ENCODE data around the gene LRMDA.

The LRMDA gene

DNA sequence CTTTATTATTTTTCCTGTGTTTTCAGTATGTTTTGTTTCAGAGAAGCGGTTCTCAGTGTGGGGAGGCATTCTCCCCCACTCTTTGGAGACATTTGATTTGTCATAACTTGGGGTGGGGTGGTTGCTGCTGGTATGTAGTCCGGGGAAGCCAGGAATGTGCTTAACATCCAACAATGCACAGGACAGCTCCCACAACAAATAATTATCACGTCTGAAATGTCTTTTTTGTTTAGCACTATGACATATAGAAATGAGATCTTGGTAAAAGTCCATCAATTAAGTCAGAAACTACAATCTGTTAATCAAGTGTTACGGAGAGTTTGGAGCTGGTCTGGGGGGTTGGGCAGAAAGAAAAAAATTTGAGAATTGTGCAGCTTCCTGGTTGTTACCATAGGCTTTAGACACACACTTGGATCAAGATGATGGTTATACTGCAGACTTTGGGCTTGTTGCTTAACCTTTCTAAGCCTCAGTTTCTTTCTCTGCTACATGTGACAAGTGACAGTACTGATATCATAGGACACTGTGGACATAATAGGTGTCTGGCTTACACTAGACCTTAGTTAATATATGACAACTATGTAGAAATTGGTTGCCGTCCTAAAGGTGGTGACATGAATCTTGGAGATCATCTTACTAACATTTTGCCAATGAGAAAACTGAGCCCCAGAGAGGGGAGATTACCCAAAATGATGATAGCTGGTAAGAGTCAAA is 113.7 kb downstream of the LRMDA start:
- DNase-seq, result no peak

DNA sequence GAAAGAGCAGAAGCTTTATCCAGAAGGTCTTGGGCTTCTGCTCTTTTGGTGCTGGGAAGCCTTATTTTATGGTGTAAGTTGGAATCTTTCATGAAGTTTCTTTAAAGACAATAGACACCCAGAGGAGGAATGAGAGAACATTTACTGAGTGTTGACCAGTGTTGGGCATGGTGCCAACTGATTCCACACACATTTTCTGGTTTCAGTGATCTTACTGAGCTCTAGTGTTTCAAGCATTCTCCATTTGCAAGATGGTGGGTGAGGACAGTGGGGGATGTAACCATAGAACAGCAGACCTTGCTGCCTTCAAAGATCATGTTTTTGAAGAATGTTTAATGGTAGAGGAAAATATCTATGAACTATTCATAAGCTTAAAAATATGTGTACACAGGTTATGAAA is 114.6 kb downstream of the LRMDA start:
- no peak for DNase-seq

DNA sequence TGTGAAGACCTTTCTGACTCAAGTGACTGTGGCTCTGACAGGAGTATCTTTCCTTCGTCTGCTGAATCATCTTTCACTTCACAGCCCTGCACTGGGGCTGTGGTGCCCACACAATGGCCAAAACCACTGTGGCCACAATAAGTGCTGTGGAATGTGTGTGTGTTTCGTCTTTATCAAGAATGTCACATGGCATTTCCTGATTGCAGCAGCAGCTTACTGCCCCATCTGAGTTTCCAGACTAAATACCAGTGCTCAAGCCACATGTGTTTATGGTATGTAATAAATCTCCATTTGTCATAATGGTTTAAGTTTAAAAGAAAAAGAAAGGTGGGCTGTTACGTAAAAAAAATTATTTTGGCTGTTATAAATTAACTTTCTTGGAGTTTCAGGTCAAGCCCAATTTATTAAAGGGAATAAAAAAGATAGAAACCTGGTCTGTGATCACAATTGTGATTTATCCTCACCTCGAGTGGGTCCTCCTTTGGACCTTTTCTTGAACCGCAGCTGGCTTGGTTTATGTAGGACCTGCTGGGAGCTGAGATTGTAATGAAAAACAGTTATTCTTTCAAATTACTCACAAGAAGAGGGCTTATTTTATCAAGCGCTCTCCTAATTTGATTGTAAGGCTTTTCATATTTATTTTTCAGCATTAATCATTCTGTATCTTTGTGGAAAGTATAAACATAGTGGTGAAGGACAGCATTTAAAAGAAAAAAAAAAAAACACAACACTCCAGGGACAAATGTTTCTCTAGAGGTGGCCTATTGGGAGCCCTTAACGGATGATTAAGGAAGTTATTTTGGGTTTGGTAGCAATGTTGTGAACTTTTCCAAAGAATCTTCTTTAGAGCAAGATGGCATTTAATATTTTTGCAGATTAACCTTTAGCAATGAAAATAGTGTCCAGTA is 116.2 kb downstream of the LRMDA start:
- DNase-seq, result no peak

DNA sequence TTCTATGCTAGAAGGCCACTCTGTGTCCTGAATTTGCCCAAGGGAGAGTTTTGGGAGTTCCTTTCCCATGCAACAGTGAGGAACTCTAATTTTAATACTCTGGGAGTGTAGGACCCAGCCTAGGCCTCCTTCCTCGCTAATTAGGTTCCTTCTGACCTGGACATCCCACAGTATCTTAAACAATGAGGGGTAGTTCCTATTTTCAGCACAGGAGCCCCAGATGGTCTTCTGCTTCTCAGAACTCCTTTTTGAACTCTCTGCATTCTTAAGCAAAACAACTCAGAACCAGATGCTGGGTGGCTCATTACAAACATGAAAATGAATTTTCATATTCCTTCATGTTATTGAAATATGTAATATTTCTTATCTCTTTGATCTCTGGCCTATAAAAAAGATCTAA is 116.9 kb downstream of the LRMDA start:
- no peak for DNase-seq

DNA sequence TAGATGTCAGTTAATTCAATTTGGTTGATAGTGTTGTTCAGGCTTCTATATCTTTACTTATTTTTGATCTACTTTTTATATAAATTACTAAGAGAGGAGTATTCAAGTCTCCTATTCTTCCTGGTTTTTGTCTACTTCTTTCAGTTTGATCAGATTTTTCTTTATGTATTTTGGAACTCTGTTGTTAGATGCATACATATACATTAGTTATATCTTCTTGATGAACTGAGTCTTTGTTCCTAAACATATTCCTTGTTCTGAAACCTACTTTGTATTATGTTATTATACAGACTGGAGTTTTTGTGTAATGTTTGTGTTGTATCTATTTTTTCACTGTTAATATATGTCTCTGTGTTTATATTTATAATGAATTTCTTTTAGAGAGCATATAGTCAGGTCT is 118.8 kb downstream of the LRMDA start:
- DNase-seq, result no peak

DNA sequence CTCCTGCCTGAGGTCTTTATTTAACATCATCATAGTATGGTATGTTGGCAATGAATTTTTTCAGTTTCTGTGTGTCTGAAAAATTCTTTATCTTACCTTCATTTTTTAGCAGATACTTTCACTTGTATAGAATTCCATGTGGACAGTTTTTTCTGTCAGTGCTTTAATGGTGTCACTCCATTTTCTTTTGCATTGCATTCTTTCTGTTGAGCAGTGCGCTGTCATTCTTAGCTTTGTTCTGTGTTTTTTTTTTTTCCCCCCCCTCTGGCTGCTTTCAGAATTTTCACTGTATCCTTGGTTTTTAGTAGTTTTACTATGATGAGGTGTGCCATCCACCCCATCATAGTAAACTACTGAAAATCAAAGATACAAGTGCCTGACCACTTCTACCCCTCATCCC is 120.7 kb downstream of the LRMDA start:
- DNase-seq, result no peak

DNA sequence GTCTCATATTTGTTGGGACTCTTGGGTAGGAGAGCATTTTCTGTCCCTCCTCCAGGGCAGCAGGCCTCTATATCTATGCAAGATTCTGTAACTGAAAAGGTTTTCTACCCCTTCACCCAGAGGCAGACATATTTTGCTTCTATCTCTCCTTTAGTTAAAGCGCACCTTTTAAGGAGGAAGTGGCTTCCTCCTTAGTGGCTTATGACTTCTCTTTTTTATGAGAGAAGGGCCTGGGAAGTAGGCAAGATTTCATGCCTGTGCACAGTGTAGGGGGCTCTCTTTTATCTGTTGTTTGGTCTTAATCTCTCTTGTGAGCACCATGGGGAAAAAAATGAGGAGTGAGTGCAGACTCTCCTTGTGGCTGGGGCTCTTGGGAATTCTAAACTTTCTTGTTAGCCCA is 122.1 kb downstream of the LRMDA start:
- no peak for DNase-seq

DNA sequence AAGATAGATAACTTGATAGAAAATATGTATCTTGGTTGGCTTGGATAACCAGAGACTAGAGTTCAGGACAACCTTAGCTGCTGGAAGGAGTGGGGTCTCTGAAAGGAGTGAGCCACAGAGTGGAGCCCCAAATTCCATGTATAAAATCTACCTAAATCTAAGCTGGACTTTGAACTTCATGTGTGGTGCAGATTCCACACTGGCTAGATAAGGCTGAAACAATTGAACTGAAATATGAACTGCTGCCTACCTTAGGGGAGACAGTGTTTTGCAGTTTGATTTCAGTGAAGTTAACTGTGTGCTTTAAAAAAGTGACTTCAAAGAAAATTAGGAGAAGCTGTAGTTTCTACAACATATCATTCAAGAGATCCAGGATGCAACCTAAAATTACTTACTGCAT is 123.9 kb downstream of the LRMDA start:
- no peak for DNase-seq

DNA sequence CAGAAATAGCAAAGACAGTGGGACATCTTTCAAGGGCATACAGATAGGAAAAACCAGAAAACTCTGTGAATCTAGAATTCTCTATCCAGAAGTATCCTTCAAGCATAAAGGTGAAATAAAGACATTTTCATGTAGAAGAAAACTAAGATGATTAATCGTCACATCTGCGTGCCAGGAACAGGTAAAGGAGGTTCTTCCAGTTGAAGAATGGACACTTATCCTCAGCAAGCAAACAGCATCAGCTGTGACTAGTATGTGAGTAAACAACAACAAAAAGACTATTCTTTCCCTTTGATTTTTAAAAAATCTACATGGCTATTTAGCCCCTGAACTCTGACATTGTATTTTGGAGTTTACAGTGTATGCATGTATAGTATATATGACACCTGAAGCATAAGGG is 124.9 kb downstream of the LRMDA start:
- no peak for DNase-seq

DNA sequence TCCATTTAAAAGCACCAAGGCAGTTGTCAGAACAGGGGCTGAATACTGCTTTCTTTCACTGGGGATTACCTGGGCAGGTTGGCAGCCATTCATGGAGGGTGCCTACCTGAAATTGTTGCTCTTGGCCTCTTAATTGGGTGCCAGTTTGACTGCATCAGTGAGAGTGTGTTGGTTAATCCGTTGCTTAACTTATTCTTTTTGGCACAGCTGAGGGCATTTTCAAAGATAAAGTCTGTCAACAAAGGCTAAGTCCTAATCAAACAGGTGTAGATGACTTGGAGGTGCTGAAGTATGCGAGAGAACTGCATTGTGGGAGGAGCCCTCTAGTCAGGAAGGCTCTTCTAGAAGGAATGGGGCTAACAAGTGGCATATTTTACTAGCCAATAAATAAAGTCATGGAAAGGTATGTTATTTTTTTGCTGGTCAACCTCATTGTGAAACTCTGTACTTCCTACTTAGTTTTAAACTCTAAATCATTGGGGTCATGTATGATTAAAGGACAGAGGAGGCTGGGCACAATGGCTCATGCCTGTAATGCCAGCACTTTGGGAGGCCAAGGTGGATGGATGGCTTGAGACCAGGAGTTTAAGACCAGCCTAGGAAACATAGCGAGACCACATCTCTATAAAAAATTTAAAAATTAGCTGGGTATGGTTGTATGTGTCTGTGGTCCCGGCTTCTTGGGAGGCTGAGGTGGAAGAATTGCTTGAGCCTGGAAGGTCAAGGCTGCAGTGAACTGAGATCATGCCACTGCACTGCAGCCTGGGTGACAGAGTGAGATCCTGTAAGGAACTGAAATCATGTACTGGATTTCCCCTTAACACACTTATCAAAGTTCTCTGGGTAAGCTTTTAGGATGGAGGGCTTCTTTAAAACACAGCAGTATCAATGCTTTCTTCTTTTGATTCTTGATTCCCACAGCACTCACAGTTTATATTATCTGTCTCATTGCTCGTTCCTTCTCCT is 134.1 kb downstream of the LRMDA start:
- DNase-seq, result no peak

DNA sequence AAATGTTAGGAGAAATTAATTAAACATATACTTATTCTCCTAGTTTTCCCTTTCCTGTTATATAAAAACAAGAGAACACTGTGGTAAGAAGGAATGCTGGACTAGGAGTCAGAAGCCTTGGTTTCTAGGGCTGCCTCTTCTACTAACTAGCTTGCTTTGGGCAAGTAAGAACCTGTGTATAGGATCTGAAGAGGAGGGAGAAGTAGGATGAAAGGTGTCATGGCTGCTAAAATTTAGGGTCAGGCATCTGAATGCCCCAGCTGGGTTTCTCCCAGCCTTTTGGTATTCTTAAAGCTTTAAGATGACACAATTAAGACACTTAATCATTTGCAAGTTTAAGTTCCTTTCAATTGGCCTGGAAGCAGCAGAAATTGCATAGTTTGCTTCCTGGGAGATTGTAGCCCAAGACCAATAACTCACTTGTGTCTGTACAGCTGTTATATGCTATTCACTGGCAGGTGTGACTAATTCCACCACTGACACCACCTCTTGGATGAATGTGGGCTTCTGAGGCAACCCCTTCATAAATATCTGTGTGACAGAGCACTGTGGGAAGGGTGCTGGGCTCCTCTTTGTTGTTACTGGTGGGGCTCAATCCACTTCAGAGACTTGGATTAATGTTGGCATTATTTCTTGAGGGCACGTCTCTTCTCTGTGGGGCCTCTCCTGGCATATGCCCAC is 137.2 kb downstream of the LRMDA start:
- DNase-seq, result no peak

DNA sequence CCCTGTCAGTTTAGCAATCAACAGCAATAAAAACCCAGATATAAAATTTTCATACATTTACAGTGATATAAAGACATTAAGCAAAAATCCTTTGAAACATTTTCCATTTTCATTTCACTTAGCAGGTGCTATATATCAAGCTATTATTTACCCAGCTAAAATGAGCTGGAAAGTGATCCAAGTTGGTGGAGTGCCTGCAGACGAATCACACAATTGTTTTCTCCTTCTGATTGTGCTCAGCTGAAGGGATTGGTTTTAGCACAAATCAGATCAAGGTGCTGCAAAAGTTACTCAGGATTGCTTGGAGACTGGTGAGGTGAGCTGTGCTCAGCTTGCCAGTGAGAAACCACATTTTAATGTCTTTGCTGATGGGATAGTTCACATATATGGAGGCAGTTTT is 138.1 kb downstream of the LRMDA start:
- DNase-seq, result no peak

DNA sequence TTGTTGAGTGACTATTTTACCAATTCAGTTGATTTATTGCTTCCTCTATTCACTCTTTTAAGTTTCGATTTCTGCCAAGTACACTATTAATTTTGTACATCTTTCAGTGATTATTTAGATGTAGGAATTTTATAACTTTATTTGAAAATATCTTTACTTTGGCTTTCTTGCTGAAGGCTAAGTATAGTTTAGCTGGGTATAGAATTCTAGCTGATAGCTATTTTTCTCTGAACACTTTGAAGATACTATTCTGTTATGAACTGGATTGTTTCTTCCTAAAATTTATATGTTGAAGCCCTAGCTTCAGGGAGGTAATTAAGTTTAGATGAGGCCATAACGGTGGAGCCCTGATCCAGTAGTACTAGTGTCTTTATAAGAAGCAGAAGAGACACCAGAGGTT is 141.1 kb downstream of the LRMDA start:
- DNase-seq, result no peak

DNA sequence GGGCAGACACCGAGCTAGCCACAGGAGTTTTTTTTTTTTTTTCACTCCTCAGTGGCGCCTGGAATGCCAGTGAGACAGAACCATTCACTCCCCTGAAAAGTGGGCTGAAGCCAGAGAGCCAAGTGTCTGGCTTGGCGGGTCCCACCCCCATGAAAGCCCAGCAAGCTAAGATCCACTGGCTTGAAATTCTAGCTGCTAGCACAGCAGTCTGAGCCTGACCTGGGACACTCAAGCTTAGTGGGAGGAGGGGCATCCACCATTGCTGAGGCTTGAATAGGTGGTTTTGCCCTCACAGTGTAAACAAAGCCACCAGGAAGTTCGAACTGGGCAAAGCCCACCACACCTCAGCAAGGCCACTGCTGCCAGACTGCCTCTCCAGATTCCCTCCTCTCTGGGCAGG is 144.5 kb downstream of the LRMDA start:
- no peak for DNase-seq

DNA sequence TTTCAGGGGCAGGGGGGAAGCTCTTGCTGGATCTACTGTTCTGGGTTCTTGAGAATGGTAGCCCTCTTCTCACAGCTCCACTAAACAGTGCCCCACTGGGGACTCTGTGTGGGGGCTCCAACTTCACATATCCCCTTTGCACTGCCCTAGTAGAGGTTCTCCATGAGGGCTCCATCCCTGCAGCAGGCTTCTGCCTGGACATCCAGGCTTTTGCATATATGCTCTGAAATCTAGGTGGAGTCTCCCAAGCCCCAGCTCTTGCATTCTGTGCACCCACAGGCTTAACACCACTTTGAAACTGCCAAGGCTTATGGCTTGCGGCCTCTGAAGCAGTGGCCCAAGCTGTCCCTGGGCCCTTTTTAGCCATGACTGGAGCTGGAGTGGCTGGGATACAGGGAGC is 150.7 kb downstream of the LRMDA start:
- DNase-seq, result no peak

DNA sequence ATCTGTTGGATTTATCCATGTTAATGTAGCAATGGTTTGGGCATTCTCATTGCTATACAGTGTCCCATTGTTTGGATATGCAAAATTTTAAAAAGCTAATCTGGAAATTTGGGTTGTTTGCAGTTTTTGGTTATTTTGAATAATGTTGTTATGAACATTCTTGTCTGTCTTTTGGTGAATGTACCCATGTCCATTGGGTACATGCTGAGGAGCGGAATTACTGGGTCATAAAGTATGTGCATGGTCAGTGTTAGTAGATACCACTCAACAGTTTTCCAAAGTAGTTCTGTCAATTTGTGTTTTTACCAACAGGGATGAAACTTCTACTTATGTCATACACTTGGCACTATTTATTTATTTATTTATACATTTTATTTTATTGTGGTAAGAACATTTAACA is 153.9 kb downstream of the LRMDA start:
- no peak for DNase-seq

DNA sequence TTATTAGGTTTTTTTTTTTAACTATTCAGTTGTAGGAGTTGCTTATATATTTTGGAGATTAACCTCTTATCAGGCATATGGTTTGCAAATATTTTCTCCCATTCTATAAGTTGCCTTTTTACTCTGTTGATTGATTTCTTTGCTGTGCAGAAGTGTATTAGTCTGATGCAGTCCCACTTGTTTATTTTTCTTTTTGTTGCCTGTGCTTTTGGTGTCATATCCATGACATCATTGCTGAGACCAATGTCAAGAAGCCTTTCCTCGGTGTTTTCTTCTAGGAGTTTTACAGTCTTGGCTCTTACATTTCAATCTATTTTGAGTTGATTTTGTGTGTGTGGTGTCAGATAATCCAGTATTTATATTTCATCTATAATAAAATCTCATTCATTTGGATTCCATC is 155.4 kb downstream of the LRMDA start:
- DNase-seq, result no peak

DNA sequence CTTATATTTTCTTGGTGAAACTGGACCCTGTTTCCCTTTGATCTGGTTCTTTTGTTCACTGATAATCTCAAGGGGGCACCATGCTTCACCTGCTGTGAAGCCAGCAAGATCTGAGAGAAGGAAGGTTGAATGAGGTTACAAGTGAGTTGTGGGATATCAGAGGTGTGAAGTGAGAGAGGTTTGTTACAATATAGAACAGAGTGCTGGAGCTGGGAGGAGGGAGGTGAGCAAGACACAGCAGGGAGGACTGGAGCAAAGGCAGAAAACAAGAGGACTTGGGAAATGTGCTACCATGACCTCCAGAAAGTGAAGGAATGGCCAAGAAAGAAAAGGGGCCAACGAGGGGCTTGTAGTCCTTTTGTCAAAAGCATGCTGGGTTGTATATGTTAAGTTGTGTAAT is 156.6 kb downstream of the LRMDA start:
- no peak for DNase-seq

DNA sequence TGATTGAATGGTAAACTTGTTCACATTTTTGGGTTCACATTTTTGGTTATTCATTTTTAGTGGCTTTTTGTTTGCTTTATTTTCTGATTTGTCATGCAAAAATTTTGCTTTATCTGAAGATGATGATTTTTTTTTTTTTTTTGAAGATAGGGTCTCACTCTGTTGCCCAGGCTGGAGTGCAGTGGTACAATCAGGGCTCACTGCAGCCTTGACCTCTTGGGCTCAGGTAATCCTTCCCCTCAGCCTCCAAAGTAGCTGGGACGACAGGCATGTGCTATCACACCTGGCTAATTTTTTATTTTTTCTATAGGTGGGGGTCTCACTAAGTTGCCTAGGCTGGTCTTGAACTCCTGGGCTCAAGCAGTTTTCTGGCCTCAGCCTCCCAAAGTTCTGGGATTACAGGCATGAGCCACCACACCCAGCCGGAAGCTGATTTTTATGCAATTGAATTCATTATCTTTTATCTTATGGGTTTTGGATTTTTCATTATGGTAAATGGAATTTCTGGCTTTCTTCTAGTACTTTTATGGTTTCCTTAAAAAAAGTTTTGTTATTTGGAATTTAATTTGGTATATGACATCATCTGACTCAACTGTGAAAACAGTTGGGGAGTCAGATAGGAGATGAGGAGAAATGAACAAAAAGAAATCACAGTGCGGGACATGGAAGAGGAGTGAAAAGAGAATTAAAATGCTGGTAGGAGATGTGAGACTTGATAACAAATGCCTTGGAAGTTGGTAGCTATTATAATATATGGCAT is 158.7 kb downstream of the LRMDA start:
- DNase-seq, result no peak

DNA sequence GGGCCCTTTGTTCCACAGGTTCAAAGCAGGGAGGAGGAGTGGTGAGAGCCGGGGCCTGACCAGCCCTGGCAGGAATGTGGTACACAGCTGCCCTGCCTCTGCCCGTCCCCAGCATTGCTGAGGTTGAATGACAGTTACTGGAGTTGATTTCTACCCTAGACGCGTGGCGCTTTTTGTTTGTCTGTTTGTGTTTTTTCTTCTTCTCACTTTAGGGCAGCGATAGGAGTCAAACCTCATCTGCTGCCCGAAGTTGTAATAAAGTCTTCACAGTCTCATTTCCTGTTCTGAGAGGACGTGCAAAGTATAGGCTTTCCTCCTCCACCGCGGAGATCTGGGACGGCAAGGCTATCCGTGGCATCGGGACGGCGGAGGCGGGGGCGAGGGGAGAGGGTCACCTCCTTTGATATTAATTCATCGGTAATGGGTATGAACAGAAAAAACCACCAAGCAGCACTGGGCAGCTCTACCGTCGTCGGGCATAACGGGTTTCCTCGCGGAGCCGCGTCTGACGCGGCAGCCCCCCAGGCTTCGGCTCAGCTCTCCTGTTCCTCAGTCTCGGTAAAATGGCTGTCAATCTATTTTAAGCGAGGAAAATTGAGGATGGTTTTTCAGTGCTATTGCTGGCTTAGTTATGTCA is 160.8 kb downstream of the LRMDA start:
- no peak for DNase-seq
